Stimulated activated effector memory CD8-positive, alpha-beta T cell treated with anti-CD3 and anti-CD28 coated beads, Interleukin-12 subunit alpha, Interleukin-12 subunit beta, amount 100 ng/mL, for 72 hours (primary cell): ENCODE data around the gene ARHGEF3.
A peak's percentile ranks its signal among the peaks of the same experiment; 100 is the strongest.

ENCODE experiments used
- ATAC-seq: fragments of 150-1000 bp; cut with Tn5 transposase; 2 replicates; pipeline ENCODE4 v1.10.0; 2021
- DNase-seq, 2 donors: peaks; one replicate each; pipeline ENCODE4 v3.0.0; 2021 to 2022; ENCODE audit warnings: low spot score in 2 of 2
- H3K27ac Mint-ChIP-seq: one replicate; pipeline ENCODE4 v1.8.0; 2022; ENCODE audit warnings: mild to moderate bottlenecking, mixed read lengths
- H3K36me3 Mint-ChIP-seq: one replicate; pipeline ENCODE4 v1.8.0; 2022; ENCODE audit warnings: mild to moderate bottlenecking, mixed read lengths
- H3K4me1 Mint-ChIP-seq: one replicate; pipeline ENCODE4 v1.8.0; 2022; ENCODE audit warnings: mixed read lengths
- H3K4me3 Mint-ChIP-seq: one replicate; pipeline ENCODE4 v1.8.0; 2022; ENCODE audit warnings: mild to moderate bottlenecking, mixed read lengths
- H3K9me3 Mint-ChIP-seq: one replicate; pipeline ENCODE4 v1.8.0; 2022; ENCODE audit warnings: mixed read lengths

Gene ARHGEF3

GRCh38 chr3:56829533-56829932 lies 27.8 kb upstream of the ARHGEF3 start:
- H3K27ac Mint-ChIP-seq, result no peak overlapping the region
- H3K36me3 Mint-ChIP-seq, result no peaks in the 10 kb centered on the region
- no peak for DNase-seq
- H3K4me1 Mint-ChIP-seq, result peaks cover 24% of the 10 kb centered on the region
- no peak overlapping the region for H3K4me3 Mint-ChIP-seq
- no peak for ATAC-seq
- H3K9me3 Mint-ChIP-seq, result no peaks in the 10 kb centered on the region

GRCh38 chr3:56826831-56827722 lies 25.3 kb upstream of the ARHGEF3 start:
- Mint-ChIP-seq H3K27ac (no peak overlapping the region), H3K36me3 (no peaks in the 10 kb centered on the region), H3K4me3 (no peak overlapping the region), H3K9me3 (no peaks in the 10 kb centered on the region), H3K4me1 (peaks cover 40% of the 10 kb centered on the region)
- DNase-seq, result no peak
- ATAC-seq, result peak; percentile 48

- Mint-ChIP-seq H3K4me3 (no peak overlapping the region), H3K36me3 (no peaks in the 10 kb centered on the region), H3K9me3 (no peaks in the 10 kb centered on the region), H3K27ac (no peak overlapping the region), H3K4me1 (peaks cover 43% of the 10 kb centered on the region)
- DNase-seq, result no peak
- no peak for ATAC-seq
Observed at GRCh38 chr3:56825567-56826438, 24.1 kb upstream of the ARHGEF3 start.

- Mint-ChIP-seq H3K4me3 (no peak overlapping the region), H3K9me3 (no peaks in the 10 kb centered on the region), H3K4me1 (peaks cover 44% of the 10 kb centered on the region), H3K27ac (peak overlapping the region; percentile 58), H3K36me3 (no peaks in the 10 kb centered on the region)
- no peak for DNase-seq
- no peak for ATAC-seq
Observed at GRCh38 chr3:56823984-56824703, 22.4 kb upstream of the ARHGEF3 start.

- peak overlapping the region; percentile 58 for H3K27ac Mint-ChIP-seq
- ATAC-seq (no peak), DNase-seq (no peak)
- peaks cover 44% of the 10 kb centered on the region for H3K4me1 Mint-ChIP-seq
- H3K36me3 Mint-ChIP-seq, result no peaks in the 10 kb centered on the region
- H3K9me3 Mint-ChIP-seq, result no peaks in the 10 kb centered on the region
- H3K4me3 Mint-ChIP-seq, result no peak overlapping the region
Observed at GRCh38 chr3:56823421-56823926, 21.7 kb upstream of the ARHGEF3 start.

GRCh38 chr3:56822501-56822900 lies 20.8 kb upstream of the ARHGEF3 start:
- Mint-ChIP-seq H3K36me3 (no peaks in the 10 kb centered on the region), H3K27ac (no peak overlapping the region), H3K4me1 (peaks cover 44% of the 10 kb centered on the region), H3K4me3 (no peak overlapping the region), H3K9me3 (no peaks in the 10 kb centered on the region)
- no peak for DNase-seq
- no peak for ATAC-seq

GRCh38 chr3:56819016-56819809 lies 17.5 kb upstream of the ARHGEF3 start:
- ATAC-seq (no peak), DNase-seq (no peak)
- H3K36me3 Mint-ChIP-seq, result no peaks in the 10 kb centered on the region
- no peaks in the 10 kb centered on the region for H3K9me3 Mint-ChIP-seq
- no peak overlapping the region for H3K4me3 Mint-ChIP-seq
- H3K4me1 Mint-ChIP-seq, result peaks cover 32% of the 10 kb centered on the region
- H3K27ac Mint-ChIP-seq, result no peak overlapping the region

- Mint-ChIP-seq H3K27ac (no peak overlapping the region), H3K9me3 (no peaks in the 10 kb centered on the region), H3K4me1 (peaks cover 24% of the 10 kb centered on the region), H3K4me3 (no peak overlapping the region), H3K36me3 (no peaks in the 10 kb centered on the region)
- ATAC-seq (no peak), DNase-seq (no peak)
Observed at GRCh38 chr3:56818156-56818985, 16.6 kb upstream of the ARHGEF3 start.

- no peaks in the 10 kb centered on the region for H3K36me3 Mint-ChIP-seq
- no peak overlapping the region for H3K27ac Mint-ChIP-seq
- no peak overlapping the region for H3K4me3 Mint-ChIP-seq
- H3K4me1 Mint-ChIP-seq, result peaks cover 26% of the 10 kb centered on the region
- ATAC-seq, result no peak
- no peaks in the 10 kb centered on the region for H3K9me3 Mint-ChIP-seq
- no peak for DNase-seq
Observed at GRCh38 chr3:56817646-56818045, 15.9 kb upstream of the ARHGEF3 start.

GRCh38 chr3:56816061-56816460 lies 14.3 kb upstream of the ARHGEF3 start:
- ATAC-seq, result no peak
- Mint-ChIP-seq H3K4me1 (peaks cover 31% of the 10 kb centered on the region), H3K9me3 (no peaks in the 10 kb centered on the region), H3K36me3 (no peaks in the 10 kb centered on the region), H3K27ac (peak overlapping the region; percentile 6), H3K4me3 (no peak overlapping the region)
- DNase-seq, result no peak

GRCh38 chr3:56815589-56815988 lies 13.8 kb upstream of the ARHGEF3 start:
- ATAC-seq (peak; percentile 58), DNase-seq (no peak)
- Mint-ChIP-seq H3K4me3 (no peak overlapping the region), H3K9me3 (no peaks in the 10 kb centered on the region), H3K27ac (peak overlapping the region; percentile 6), H3K4me1 (peaks cover 31% of the 10 kb centered on the region), H3K36me3 (no peaks in the 10 kb centered on the region)

GRCh38 chr3:56813653-56813960 lies 11.9 kb upstream of the ARHGEF3 start:
- ATAC-seq (no peak), DNase-seq (no peak)
- H3K4me3 Mint-ChIP-seq, result no peak overlapping the region
- H3K4me1 Mint-ChIP-seq, result peaks cover 25% of the 10 kb centered on the region
- H3K27ac Mint-ChIP-seq, result peak overlapping the region; percentile 21
- no peaks in the 10 kb centered on the region for H3K36me3 Mint-ChIP-seq
- no peaks in the 10 kb centered on the region for H3K9me3 Mint-ChIP-seq

GRCh38 chr3:56812754-56813652 lies 11.3 kb upstream of the ARHGEF3 start:
- Mint-ChIP-seq H3K9me3 (no peaks in the 10 kb centered on the region), H3K4me3 (no peak overlapping the region), H3K4me1 (peaks cover 25% of the 10 kb centered on the region), H3K27ac (peak overlapping the region; percentile 21), H3K36me3 (no peaks in the 10 kb centered on the region)
- DNase-seq (no peak), ATAC-seq (no peak)
